Sigmoid colon (tissue), 7 donors: ENCODE results near the gene TMEM229B. TPM values are rescaled to one million over a fixed set of nuclear protein-coding genes. Genes with fewer than 3 reads are reported as not detected.

Source experiments
- DNase-seq: peaks from one replicate; pipeline ENCODE4 v3.0.0-alpha.2; 2019
- H3K27ac ChIP-seq, 4 donors: fragments of 200-600 bp; sonication (generic); one replicate each; pipeline ENCODE4 v1.5.1; 2016 to 2019; ENCODE audit warnings: mild to moderate bottlenecking in 1 of 4
- H3K27me3 ChIP-seq, 3 donors: fragments of 200-600 bp; sonication (generic); one replicate each; pipeline ENCODE4 v1.5.1; 2019; ENCODE audit warnings: mild to moderate bottlenecking in 1 of 3
- H3K36me3 ChIP-seq, 4 donors: fragments of 200-600 bp; sonication (generic); one replicate each; pipeline ENCODE4 v1.5.1; 2016 to 2019
- H3K4me1 ChIP-seq, 4 donors: fragments of 200-600 bp; sonication (generic); one replicate each; pipeline ENCODE4 v1.5.1; 2017 to 2019
- H3K4me3 ChIP-seq, 4 donors: fragments of 200-600 bp; sonication (generic); one replicate each; pipeline ENCODE4 v1.5.1; 2017 to 2019; ENCODE audit warnings: mild to moderate bottlenecking in 2 of 4, moderate library complexity in 1 of 4
- H3K9me3 ChIP-seq, 4 donors: fragments of 200-600 bp in 3 of 4; sonication (generic) in 3 of 4; one replicate each; pipeline versions ENCODE4 v1.5.1 to v1.6.1; 2013 to 2019
- CTCF ChIP-seq, 4 experiments: fragments of 450-650 bp in 3 of 4; fragments of 200-600 bp in 1 of 4; IDR thresholded peaks; one replicate each; pipeline ENCODE4 v1.5.1; 2016 to 2019; ENCODE audit warnings: antibody characterized with exemption in 4 of 4, mild to moderate bottlenecking in 3 of 4, moderate library complexity in 2 of 4
- EP300 ChIP-seq, 4 donors: sonication (generic); formaldehyde crosslinking; IDR thresholded peaks; one replicate each; pipeline ENCODE4 v1.6.1; 2017; ENCODE audit warnings: antibody characterized with exemption in 4 of 4
- POLR2A ChIP-seq, 2 donors: fragments of 450-650 bp; IDR thresholded peaks; one replicate each; pipeline ENCODE4 v1.6.1; 2016; ENCODE audit warnings: antibody characterized with exemption in 2 of 2, mild to moderate bottlenecking in 2 of 2, moderate library complexity in 2 of 2
- POLR2AphosphoS5 ChIP-seq, 4 donors: sonication (generic); formaldehyde crosslinking; IDR thresholded peaks; one replicate each; pipeline ENCODE4 v1.6.1; 2017; ENCODE audit warnings: antibody characterized with exemption in 4 of 4
- WGBS, 2 donors: extraction: QIAGEN DNeasy Blood & Tissue Kit; methylation state at CpG; one replicate each; pipeline ENCODE4 v1.1.7; 2013; 5-methylcytosine and 5-hydroxymethylcytosine counted together
- intact Hi-C: fragments of 100-400 bp; cut with DNase I; formaldehyde crosslinking; loops from one replicate; pipeline ENCODE4 v1.15.1; 2023
- polyA plus RNA-seq, 3 donors: library from polyadenylated mRNA; stranded (reverse); fragments of 200-250 nt; gene quantifications; one replicate each; pipeline ENCODE4 v1.2.3, GENCODE V29; 2013
- total RNA-seq, 4 donors: library from RNA; depleted of rRNA; stranded (reverse); fragments of >200 nt; gene quantifications; one replicate each; pipeline ENCODE4 v1.1.0, GENCODE V29; 2016
- donor health status: healthy with polysubstance abuse.
- donor health status: Bipolar disorder and iron deficiency.
- donor health status: healthy.

Gene TMEM229B
- total and polyA plus RNA-seq, 7 donors, result 1.2 to 16.4 (median 6.1) TPM

DNA sequence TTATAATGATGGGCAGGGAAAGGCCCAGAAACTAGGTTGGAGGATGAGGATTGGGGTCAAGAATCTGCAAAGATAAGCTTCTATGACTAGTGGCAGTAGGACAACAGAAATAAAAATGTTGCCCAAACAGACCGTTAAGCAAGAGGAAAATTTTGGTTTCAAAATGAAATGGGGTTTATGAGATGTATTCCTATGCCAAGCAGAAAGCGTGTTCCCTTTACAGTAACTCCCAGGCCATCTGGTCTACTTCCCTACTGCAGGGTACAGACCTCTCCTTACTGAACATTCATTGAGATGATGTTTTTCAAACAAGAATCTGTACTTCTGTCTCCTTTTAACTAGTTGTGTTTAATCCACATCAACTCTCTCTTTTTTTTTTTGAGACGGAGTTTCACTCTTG lies 20.4 kb upstream of the TMEM229B start:
- Histone ChIP-seq H3K36me3 (no peaks in the 10 kb centered on the region), H3K4me3 (no peak overlapping the region), H3K4me1 (peaks cover 0 to 4% (median 2%) of the 10 kb centered on the region in 4 donors), H3K27me3 (no peaks in the 10 kb centered on the region), H3K27ac (no peak overlapping the region), H3K9me3 (no peaks in the 10 kb centered on the region)
- DNase-seq, result no peak
- intact Hi-C loops, result no loop called here
- WGBS, 2 donors, result 39 to 57% methylated on average over 3 of the region's 3 CpGs
- TF ChIP-seq CTCF (IDR thresholded peaks at IDR 0.05) (no peak), POLR2A (IDR thresholded peaks at IDR 0.05) (no peak), POLR2AphosphoS5 (IDR thresholded peaks at IDR 0.05) (no peak), EP300 (IDR thresholded peaks at IDR 0.05) (no peak)

- Histone ChIP-seq H3K36me3 (no peaks in the 10 kb centered on the region), H3K4me3 (no peak overlapping the region), H3K27me3 (no peaks in the 10 kb centered on the region), H3K4me1 (no peaks in the 10 kb centered on the region), H3K27ac (no peak overlapping the region), H3K9me3 (no peaks in the 10 kb centered on the region)
- intact Hi-C loops, result no loop called here
- 73 to 88% methylated on average over 1 of the region's 1 CpG for WGBS, 2 donors
- DNase-seq, result no peak
- no peak for TF ChIP-seq POLR2AphosphoS5 (IDR thresholded peaks at IDR 0.05)
- no peak for TF ChIP-seq CTCF (IDR thresholded peaks at IDR 0.05)
- TF ChIP-seq EP300 (IDR thresholded peaks at IDR 0.05), result no peak
- TF ChIP-seq POLR2A (IDR thresholded peaks at IDR 0.05), result no peak
These were observed 16.7 kb upstream of the TMEM229B start for GRCh38 chr14:67505254-67505653.

- intact Hi-C loops, result no loop called here
- Histone ChIP-seq H3K4me1 (no peaks in the 10 kb centered on the region), H3K4me3 (no peak overlapping the region), H3K9me3 (no peaks in the 10 kb centered on the region), H3K27ac (no peak overlapping the region), H3K36me3 (no peaks in the 10 kb centered on the region), H3K27me3 (no peaks in the 10 kb centered on the region)
- TF ChIP-seq CTCF (IDR thresholded peaks at IDR 0.05), result no peak
- TF ChIP-seq POLR2A (IDR thresholded peaks at IDR 0.05), result no peak
- no peak for TF ChIP-seq EP300 (IDR thresholded peaks at IDR 0.05)
- no peak for TF ChIP-seq POLR2AphosphoS5 (IDR thresholded peaks at IDR 0.05)
- 85 to 90% methylated on average over 7 of the region's 7 CpGs for WGBS, 2 donors
- no peak for DNase-seq
These were observed 14.8 kb upstream of the TMEM229B start for GRCh38 chr14:67503331-67503730.

GRCh38 chr14:67502867-67503266 lies 14.3 kb upstream of the TMEM229B start:
- DNase-seq, result no peak
- H3K27me3 ChIP-seq, result no peaks in the 10 kb centered on the region
- intact Hi-C loops, result no loop called here
- no peaks in the 10 kb centered on the region for H3K9me3 ChIP-seq
- no peak overlapping the region for H3K27ac ChIP-seq
- WGBS, 2 donors, result 72 to 81% methylated on average over 6 of the region's 6 CpGs
- H3K4me1 ChIP-seq, result no peaks in the 10 kb centered on the region
- TF ChIP-seq EP300 (IDR thresholded peaks at IDR 0.05) (no peak), POLR2A (IDR thresholded peaks at IDR 0.05) (no peak), CTCF (IDR thresholded peaks at IDR 0.05) (no peak), POLR2AphosphoS5 (IDR thresholded peaks at IDR 0.05) (no peak)
- H3K4me3 ChIP-seq, result no peak overlapping the region
- H3K36me3 ChIP-seq, result no peaks in the 10 kb centered on the region

DNA sequence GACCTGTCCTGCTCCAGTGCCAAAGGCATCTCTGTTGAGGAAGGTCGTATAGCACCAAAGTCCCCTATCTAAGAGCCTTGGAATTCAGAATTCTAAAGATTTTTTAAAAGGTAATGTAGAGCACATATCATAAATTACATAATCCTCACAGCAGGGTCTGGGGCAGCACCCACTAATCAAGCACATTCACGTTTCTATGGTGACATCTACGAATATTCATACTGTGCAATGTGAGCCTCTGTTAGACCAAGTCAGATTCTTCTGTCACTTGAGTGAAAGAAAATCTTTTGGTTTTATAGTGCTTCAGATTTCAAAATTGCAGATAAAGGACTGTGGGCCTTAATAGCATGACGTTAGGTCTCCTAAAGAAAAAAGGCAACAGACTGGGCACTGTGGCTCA lies 13.1 kb upstream of the TMEM229B start:
- no peaks in the 10 kb centered on the region for H3K9me3 ChIP-seq
- TF ChIP-seq CTCF (IDR thresholded peaks at IDR 0.05) (no peak), POLR2AphosphoS5 (IDR thresholded peaks at IDR 0.05) (no peak), EP300 (IDR thresholded peaks at IDR 0.05) (no peak), POLR2A (IDR thresholded peaks at IDR 0.05) (no peak)
- no peaks in the 10 kb centered on the region for H3K36me3 ChIP-seq
- no peaks in the 10 kb centered on the region for H3K27me3 ChIP-seq
- H3K27ac ChIP-seq, result no peak overlapping the region
- DNase-seq, result no peak
- no peak overlapping the region for H3K4me3 ChIP-seq
- 84 to 85% methylated on average over 4 of the region's 4 CpGs for WGBS, 2 donors
- no peaks in the 10 kb centered on the region for H3K4me1 ChIP-seq
- intact Hi-C loops, result no loop called here
